Ovary (tissue), 9 donors: ENCODE results near the gene MRFAP1. TPM values are rescaled to one million over a fixed set of nuclear protein-coding genes. Genes with fewer than 3 reads are reported as not detected.

Experiments used
- DNase-seq, 5 donors: peaks; one replicate each; pipeline ENCODE4 v3.0.0-alpha.2; 2019 to 2020
- H3K27ac ChIP-seq, 2 donors: fragments of 200-600 bp; one replicate each; pipeline versions ENCODE4 v1.5.1 to v1.8.0; 2019 to 2022
- H3K27me3 ChIP-seq: fragments of 200-600 bp; one replicate; pipeline ENCODE4 v1.8.0; 2022
- H3K36me3 ChIP-seq: fragments of 200-600 bp; sonication (generic); one replicate; pipeline ENCODE4 v1.5.1; 2019
- H3K4me1 ChIP-seq: one replicate; pipeline ENCODE4 v1.8.1; 2013; ENCODE audit warnings: mild to moderate bottlenecking, moderate library complexity; ENCODE audit not compliant: insufficient read depth
- H3K4me3 ChIP-seq: fragments of 200-600 bp; sonication (generic); one replicate; pipeline ENCODE4 v1.5.1; 2017
- H3K9me3 ChIP-seq, 2 donors: fragments of 200-600 bp in 1 of 2; sonication (generic) in 1 of 2; one replicate each; pipeline versions ENCODE4 v1.5.1 to v1.8.1; 2013 to 2019; ENCODE audit warnings: mild to moderate bottlenecking in 1 of 2, moderate library complexity in 1 of 2
- CTCF ChIP-seq, 3 donors: fragments of 450-650 bp in 2 of 3; fragments of 200-600 bp in 1 of 3; IDR thresholded peaks; one replicate each; pipeline versions ENCODE4 v1.5.1 to v1.8.0; 2016 to 2022; ENCODE audit warnings: antibody characterized with exemption in 3 of 3, mild to moderate bottlenecking in 1 of 3
- EP300 ChIP-seq: sonication (generic); formaldehyde crosslinking; IDR thresholded peaks from one replicate; pipeline ENCODE4 v1.6.1; 2017; ENCODE audit warnings: antibody characterized with exemption
- POLR2A ChIP-seq: fragments of 450-650 bp; IDR thresholded peaks from one replicate; pipeline ENCODE4 v1.6.1; 2017; ENCODE audit warnings: antibody characterized with exemption, mild to moderate bottlenecking, moderate library complexity
- WGBS, 3 donors: extraction: QIAGEN DNeasy Blood & Tissue Kit in 1 of 3; methylation state at CpG; one replicate each; pipeline versions ENCODE4 v1.1.5 to v1.1.7; 2013 to 2017; 5-methylcytosine and 5-hydroxymethylcytosine counted together
- intact Hi-C, 4 donors: fragments of 100-400 bp; cut with DNase I; formaldehyde crosslinking; loops; one replicate each; pipeline versions ENCODE4 v1.11.0 to v1.15.1; 2022 to 2023
- polyA plus RNA-seq, 2 donors: library from polyadenylated mRNA; stranded (reverse); fragments of 200-250 nt in 1 of 2; fragments of 350-450 nt in 1 of 2; fragmentation: Illumina TruSeq in 1 of 2; extraction: RNeasy Lipid Tissue Mini Kit (QIAGEN cat#74804) in 1 of 2; gene quantifications; one replicate each; pipeline ENCODE4 v1.2.3, GENCODE V29; 2013 to 2014
- total RNA-seq, 7 donors: library from RNA; depleted of rRNA in 2 of 7; stranded (reverse); fragments of >200 nt in 2 of 7; fragmentation: NEBNext Ultra II Directional in 3 of 7; extraction: Animal tissue kit (Norgen Biotek cat#: 25700) in 3 of 7; gene quantifications; one replicate each; pipeline versions ENCODE4 v1.1.0 to v1.2.4, GENCODE V29; 2016 to 2023
- donor health status: DM: no; HTN: no; CAD: no; lungs with moderate emphysema.
- donor health status: DM: no; HTN: no; CAD: no.
- donor health status: Bipolar disorder and iron deficiency.
- donor health status: DM: yes; HTN: yes; CAD: no.
- donor health status: DM: no; HTN: no; CAD: no.
- donor health status: DM: yes; HTN: yes; CAD: no.

The MRFAP1 gene
- total and polyA plus RNA-seq, 9 donors = 154 to 367 (median 324) TPM

GRCh38 chr4:6619466-6620255, 20.8 kb upstream of the MRFAP1 start:
- 78 to 81% (median 80%) methylated on average over 23 to 24 of the region's 24 CpGs for WGBS, 3 donors
- intact Hi-C loops = no loop called here
- Histone ChIP-seq H3K4me3 (no peak overlapping the region), H3K9me3 (peaks cover 0 to 5% of the 10 kb centered on the region in 2 donors), H3K4me1 (no peaks in the 10 kb centered on the region), H3K27me3 (no peaks in the 10 kb centered on the region), H3K27ac (no peak overlapping the region), H3K36me3 (no peaks in the 10 kb centered on the region)
- DNase-seq = no peak
- TF ChIP-seq EP300 (no peak), CTCF (IDR thresholded peaks at IDR 0.05) (no peak)

- H3K4me3 ChIP-seq = no peak overlapping the region
- H3K36me3 ChIP-seq = no peaks in the 10 kb centered on the region
- H3K4me1 ChIP-seq = peaks cover under 1% of the 10 kb centered on the region
- intact Hi-C loops = no loop called here
- TF ChIP-seq EP300 (no peak), POLR2A (no peak), CTCF (IDR thresholded peaks at IDR 0.05) (no peak)
- H3K27me3 ChIP-seq = no peaks in the 10 kb centered on the region
- 84 to 93% (median 90%) methylated on average over 10 of the region's 10 CpGs for WGBS, 3 donors
- H3K27ac ChIP-seq = no peak overlapping the region
- peaks cover 0 to 5% of the 10 kb centered on the region in 2 donors for H3K9me3 ChIP-seq
- DNase-seq = no peak
Observed at GRCh38 chr4:6620296-6620695, 20.2 kb upstream of the MRFAP1 start.

GRCh38 chr4:6620891-6621555, 19.5 kb upstream of the MRFAP1 start:
- no peaks in the 10 kb centered on the region for H3K27me3 ChIP-seq
- no peaks in the 10 kb centered on the region for H3K36me3 ChIP-seq
- intact Hi-C loops = no loop called here
- no peak for TF ChIP-seq POLR2A
- TF ChIP-seq CTCF (IDR thresholded peaks at IDR 0.05) = no peak
- TF ChIP-seq EP300 = no peak
- no peak for DNase-seq
- no peak overlapping the region for H3K27ac ChIP-seq
- no peak overlapping the region for H3K4me3 ChIP-seq
- peaks cover 3% of the 10 kb centered on the region for H3K4me1 ChIP-seq
- 84 to 85% (median 84%) methylated on average over 10 of the region's 10 CpGs for WGBS, 3 donors
- H3K9me3 ChIP-seq = peaks cover 0 to 5% of the 10 kb centered on the region in 2 donors

GRCh38 chr4:6621556-6621927, 18.9 kb upstream of the MRFAP1 start:
- Histone ChIP-seq H3K4me3 (no peak overlapping the region), H3K36me3 (no peaks in the 10 kb centered on the region), H3K27ac (no peak overlapping the region), H3K9me3 (no peaks in the 10 kb centered on the region), H3K4me1 (peaks cover 3% of the 10 kb centered on the region), H3K27me3 (no peaks in the 10 kb centered on the region)
- TF ChIP-seq EP300 = no peak
- TF ChIP-seq CTCF (IDR thresholded peaks at IDR 0.05) = no peak
- no peak for TF ChIP-seq POLR2A
- intact Hi-C loops = no loop called here
- no peak for DNase-seq
- WGBS, 3 donors = 89 to 95% (median 94%) methylated on average over 13 of the region's 13 CpGs
